ENCODE measurements around the gene DENND6A.
"Not testable (repeated sequence)": the region's sequence is repeated elsewhere in the genome, so short reads cannot be mapped to it uniquely, and the experiment has no call there.

The DENND6A gene, protein sequence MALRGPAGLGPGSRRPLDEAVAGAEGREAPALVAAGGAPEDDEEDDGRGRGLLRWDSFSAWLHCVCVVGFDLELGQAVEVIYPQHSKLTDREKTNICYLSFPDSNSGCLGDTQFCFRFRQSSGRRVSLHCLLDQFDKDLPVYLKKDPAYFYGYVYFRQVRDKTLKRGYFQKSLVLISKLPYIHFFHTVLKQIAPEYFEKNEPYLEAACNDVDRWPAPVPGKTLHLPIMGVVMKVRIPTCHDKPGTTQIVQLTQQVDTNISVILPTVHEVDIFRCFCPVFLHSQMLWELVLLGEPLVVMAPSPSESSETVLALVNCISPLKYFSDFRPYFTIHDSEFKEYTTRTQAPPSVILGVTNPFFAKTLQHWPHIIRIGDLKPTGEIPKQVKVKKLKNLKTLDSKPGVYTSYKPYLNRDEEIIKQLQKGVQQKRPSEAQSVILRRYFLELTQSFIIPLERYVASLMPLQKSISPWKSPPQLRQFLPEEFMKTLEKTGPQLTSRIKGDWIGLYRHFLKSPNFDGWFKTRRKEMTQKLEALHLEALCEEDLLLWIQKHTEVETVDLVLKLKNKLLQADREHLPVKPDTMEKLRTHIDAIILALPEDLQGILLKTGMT

DNA sequence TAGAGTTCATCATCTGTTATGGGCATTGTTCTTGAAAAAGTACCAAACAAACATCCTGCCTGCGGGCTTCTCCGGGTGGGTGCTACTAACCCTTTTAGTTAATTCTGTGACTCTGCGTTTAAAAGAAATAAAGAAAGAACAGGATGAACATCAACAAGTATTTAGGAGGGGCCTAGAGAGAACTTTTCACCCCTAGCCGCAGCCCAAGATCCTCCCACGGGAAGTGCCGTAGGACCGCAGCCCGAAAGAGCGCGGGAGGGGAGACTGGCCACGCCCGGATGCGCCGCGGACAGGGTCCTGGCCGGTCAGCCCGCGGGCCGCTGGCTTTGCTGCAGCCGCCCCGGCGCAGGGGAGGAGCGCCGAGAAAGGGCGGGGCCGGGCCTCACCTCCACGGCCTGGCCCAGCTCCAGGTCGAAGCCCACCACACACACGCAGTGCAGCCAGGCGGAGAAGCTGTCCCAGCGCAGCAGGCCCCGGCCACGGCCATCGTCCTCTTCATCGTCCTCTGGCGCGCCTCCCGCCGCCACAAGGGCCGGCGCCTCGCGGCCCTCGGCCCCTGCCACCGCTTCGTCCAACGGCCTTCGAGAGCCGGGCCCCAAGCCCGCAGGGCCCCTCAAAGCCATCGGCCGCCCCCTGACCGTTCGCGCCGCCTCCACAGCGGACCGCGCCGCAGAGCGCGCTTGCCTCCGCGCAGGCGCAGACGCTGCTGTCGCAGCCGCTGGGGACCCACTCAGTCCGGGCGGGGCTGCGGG, at the start of gene DENND6A:
Gene DENND6A (minus strand): TSS at position 682 of the 752 bp plus-strand sequence. CDS start 59 bp downstream, at position 623.
- peak; percentile 90 for DNase-seq (ENCODE audit: low read depth)

DNA sequence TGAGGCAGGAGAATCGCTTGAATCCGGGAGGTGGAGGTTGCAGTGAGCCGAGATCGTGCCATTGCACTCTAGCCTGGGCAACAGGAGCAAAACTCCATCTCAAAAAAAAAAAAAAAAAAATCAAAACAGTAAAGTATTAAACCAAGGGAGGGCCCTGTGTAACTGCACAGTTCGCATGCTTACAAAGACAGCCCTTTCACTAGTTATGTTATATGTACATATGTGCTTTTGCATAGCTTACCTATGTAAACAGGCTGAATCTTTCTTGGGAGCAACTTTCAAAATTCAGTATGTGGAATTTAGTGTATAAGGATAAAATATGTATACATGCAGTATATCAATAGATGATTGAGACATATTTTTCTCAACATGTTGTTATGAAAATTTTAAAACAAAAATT, 47.1 kb upstream of the DENND6A start:
- no peak for DNase-seq (ENCODE audit: low read depth)

DNA sequence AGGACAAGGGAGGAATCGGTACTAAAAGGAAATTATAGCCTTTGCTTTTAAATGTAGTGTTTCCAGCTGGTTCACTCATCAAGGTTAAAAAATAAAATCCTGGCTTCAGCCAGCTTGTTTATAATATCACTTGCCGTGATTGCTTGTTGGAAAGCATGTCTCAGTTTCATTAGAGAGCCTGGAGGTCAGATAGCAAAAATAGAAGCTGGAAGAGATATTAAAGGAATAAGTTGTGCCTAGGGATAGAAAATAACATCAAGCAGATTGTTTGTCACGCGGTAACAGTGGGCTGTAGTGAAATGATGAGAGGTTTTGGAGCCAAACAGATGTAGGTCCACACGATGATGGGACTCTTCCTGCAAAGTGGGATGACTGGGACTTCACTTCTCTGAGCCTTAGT, 45.5 kb upstream of the DENND6A start:
- no peak for DNase-seq (ENCODE audit: low read depth)

DNA sequence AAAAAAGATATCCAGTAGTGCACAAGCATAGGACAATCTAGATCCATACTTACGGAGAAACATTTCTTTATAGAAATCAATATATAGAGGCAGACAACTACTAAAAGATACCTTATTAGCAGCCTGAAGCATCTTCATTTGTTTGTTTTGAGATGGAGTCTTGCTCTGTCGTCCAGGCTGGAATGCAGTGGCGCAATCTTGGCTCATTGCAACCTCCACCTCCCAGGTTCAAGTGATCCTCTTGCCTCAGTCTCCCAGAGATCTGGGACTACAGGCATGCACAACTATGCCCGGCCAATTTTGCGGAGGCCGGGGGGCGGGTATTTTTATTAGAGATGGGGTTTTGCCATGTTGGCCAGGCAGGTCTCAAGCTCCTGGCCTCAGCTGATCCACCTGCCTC, 45.0 kb upstream of the DENND6A start:
- no peak for DNase-seq (ENCODE audit: low read depth)

DNA sequence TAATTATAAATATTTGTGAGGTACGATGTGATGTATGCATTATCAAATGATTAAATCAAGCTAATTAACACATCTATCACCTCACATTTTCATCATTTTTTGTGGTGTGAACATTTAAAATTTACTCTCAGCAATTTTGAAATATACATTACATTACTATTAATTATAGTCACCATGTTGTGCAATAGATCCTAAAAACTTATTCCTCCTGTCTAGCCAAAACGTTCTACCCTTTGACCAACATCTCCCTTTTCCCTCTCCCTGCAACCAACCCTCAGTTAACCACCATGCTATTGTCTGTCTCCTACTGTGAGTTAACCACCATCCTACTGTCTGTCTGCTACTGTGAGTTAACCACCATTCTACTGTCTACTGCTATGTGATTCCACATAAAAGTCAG, 42.5 kb upstream of the DENND6A start:
- no peak for DNase-seq (ENCODE audit: low read depth)

DNA sequence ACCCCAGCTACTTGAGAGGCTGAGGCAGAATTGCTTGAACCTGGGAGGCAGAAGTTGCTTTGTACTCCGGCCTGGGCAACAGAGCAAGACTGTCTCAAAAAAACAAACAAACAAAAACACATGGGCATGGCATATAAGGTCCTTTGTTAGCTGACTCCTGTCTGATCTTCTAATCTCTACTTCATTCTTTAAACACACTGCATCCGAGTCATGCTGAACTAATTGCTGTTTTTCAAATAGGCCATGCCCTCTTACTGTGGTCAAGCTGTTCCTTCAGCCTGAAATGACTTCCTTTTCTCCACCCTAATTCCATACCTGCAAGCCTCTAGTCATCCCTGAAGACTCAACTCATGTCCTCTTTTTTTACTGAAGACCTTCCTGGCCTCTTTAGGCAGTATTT, 40.9 kb upstream of the DENND6A start:
- DNase-seq (ENCODE audit: low read depth), result no peak

DNA sequence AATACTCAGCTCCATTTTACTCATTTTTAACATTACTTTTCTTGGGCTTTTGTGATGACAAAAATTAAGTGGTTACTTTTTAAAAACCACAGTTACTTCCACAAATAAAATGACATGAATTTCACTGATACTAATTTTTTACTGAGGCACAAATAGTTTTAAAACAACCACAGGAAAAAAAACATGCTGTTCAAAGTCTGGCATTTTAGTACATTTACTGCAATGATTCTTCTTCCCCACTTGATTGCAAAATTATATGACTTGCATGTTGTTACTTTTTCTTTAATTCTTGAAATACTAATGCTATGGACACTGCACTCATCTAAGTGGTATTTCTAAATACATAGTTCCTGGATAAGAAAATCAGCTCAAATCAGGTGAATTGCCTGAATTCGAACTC, 38.4 kb upstream of the DENND6A start:
- no peak for DNase-seq (ENCODE audit: low read depth)

DNA sequence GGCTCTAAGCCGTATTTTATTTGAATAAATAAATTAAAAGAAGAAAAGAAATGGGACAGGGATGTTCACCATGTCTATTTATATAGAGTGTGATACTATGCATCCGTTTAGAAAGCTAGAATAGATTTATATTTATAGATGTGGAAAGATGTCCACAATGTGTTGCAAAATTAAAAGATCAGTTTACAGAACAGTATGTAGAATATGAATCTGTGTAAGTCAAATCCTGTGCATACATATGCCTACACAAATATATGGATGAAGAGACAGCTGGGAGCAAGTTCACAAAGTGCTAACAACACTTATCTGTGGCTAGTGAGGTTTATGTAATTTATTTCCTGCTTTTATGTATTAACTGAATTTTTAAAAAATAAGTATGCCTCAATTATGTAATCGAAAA, 37.8 kb upstream of the DENND6A start:
- no peak for DNase-seq (ENCODE audit: low read depth)

DNA sequence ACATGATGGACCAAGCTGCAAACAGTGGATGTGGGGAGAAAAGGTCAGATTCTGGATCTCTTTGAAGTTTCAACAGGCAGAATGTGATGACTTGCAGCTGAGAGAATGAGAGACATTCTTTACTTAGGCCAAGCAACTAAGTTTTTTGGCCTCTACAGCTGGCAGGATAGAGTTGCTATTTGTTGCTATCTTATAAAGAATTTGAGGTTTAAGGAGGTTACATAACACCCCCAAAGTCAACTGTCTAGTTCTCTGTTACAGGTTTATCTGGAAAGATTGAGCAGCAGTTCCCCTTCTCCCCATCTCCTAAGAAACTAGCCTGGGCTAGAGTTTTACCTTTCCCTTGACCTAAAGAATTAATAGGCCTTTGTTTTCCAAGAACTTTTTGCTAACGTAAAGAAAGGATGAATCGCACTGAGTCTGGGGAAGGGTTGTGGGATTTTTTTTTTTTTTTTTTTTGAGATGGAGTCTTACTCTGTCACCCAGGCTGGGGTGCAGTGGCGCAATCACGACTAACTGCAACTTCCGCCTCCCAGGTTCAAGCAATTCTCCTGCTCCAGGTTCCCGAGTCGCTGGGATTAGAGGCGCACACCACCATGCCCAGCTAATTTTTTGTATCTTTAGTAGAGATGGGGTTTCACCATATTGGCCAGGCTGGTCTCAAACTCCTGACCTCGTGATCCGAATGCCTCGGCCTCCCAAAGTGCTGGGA, 36.6 kb upstream of the DENND6A start:
- no peak for DNase-seq (ENCODE audit: low read depth)

DNA sequence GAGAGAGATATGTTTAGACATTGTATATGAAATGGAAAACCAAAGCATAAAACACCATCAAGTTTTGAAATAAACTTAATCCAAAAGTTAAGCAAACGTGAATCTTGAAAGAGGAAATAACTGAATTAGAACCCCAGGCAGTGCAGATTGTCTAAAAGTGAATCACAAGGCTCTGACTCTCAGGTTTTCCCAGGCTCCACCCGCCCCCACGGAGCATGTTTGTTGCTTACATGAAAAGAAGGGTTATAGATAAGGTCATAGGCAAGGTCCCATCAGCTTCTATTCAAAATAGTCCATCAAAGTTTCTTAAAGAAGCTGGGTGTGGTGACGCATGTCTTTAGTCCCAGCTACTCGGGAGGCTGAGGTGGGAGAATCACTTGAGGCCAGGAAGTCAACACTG, 34.2 kb upstream of the DENND6A start:
- DNase-seq (ENCODE audit: low read depth), result no peak

DNA sequence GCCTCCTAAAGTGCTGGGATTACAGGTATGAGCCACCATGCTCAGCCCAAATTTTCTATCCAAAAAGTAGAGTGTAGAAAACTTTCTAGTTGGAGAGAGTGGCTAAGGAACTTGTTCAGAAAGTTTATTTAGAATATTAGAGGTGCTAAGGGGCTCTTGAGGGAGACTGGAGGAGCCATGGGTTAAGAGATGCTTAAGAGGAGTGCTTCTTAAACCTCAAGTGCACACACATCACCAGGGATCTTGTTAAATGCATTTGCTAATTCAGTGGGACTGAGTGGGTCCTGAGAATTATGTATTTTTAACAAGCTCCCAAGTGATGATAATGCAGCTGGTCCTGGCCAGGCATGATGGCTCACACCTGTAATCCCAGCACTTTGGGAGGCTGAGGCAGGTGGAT, 33.5 kb upstream of the DENND6A start:
- no peak for DNase-seq (ENCODE audit: low read depth)

DNA sequence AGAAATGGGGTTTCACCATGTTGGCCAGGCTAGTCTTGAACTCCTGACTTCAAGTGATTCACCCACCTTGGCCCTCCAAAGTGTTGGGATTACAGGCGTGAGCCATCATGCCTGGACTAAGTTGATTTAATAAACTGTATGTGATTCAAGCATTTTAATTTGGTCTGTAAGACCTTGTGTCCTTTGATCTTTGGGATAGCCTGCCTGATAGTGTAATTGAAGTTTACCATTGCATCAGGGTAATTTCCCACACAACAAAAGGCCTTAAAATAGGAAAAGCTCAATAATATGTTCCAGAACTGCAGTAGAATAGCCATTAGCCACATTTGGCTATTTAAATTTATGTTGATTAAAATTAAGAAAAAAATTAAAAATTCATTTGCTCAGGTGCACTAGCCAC, 25.2 kb upstream of the DENND6A start:
- no peak for DNase-seq (ENCODE audit: low read depth)

DNA sequence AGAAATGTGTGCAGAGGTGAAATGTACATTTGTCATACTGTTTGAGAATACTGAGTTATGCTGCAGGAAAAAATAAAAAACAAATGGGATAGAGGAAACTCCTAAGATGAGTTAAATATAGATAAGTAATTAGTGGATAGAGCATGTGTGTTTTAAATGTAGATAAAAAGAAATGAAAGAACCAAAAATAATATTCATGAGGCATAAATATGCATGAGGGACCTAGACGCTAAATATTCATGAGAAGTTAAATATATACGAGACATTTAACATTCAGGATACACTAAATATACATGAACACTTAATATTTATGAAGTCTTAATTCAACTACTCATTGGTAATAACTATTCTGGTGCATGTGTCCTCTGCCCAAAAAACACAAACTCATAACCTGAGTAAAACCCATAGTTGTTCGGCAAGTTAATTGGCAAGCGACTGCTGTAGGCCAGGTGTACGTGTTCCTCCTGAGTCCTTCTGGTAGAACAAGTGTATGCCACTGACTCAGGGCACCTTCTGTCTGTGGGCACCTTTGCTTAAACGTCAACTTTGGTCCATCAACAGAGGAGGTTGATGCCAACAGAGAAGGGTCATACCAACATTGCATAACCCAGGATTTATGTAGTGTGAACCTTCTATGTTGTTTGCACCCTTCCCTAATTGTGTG, 24.5 kb upstream of the DENND6A start:
- DNase-seq (ENCODE audit: low read depth), result no peak

DNA sequence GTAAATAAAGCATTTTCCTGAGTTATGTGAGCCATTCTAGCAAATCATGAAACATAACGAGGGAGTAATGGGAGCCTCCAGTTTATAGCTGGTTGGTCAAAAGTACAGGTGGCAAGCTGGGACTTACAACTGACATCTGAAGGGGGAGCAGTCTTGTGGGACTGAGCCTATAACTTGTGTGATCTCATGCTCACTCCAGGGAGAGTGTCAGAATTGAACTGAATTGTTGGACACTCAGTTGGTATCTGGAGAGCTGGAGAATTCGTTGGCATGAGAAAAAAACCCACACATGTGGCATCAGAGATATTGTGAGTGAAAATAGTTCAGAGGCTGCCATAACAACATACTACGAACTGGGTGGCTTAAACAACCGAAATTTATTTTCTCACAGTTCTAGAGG, 22.8 kb upstream of the DENND6A start:
- no peak for DNase-seq (ENCODE audit: low read depth)

DNA sequence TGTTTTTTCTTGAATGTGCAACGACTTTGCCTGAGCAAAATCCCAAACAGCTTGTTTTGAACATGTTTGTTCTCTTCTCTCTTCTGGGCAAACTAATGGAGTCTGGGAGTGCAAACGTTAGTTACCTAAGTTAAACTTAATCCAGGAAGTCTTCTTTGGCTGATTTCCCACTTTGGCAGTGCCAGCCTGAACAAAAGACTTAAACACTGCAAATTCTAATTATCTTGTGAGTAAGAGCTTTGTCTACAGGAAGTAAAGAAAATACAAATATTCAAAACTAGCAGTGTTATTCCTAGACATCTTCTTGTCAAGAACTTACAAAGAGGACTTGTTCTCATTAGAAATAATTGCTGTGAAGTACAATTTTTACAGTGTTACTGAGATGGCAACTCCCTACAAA, 16.7 kb upstream of the DENND6A start:
- no peak for DNase-seq (ENCODE audit: low read depth)

DNA sequence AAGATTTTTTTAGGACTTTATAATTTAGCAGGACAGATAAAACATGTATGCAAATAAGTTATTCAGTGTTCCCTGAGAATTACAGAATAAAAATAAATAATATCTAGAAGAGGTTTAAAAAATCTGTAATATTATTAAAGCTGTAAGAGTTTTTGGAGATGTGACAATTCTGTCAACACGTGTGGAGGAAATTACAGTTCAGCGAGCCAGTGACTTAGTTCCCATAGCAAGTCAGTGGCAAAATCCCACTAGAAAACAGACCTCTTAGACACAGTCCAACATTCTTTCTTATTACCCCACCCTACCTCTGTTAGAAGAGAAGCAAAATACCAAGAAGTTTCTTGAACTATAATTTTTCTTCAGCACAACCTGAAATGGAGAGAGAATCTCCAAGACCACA, 16.2 kb upstream of the DENND6A start:
- DNase-seq (ENCODE audit: low read depth), result no peak

DNA sequence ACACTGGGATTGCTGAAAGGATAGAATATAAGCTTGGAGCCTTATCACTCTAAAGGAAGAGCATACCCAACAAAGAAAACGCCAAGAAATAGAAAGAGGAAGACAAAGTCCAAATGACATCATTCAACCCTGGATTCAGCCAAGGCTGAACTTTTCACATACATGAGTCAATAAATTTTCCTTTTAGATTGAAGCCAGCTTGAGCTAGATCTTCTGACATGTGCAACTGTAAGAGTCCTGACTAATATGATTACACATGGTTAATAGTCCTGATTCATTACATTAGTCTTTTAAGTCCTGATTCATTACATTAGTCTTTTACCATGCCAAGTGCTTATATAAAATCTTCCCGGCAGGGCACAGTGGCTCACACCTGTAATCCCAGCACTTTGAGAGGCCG, 13.6 kb upstream of the DENND6A start:
- DNase-seq (ENCODE audit: low read depth), result no peak

DNA sequence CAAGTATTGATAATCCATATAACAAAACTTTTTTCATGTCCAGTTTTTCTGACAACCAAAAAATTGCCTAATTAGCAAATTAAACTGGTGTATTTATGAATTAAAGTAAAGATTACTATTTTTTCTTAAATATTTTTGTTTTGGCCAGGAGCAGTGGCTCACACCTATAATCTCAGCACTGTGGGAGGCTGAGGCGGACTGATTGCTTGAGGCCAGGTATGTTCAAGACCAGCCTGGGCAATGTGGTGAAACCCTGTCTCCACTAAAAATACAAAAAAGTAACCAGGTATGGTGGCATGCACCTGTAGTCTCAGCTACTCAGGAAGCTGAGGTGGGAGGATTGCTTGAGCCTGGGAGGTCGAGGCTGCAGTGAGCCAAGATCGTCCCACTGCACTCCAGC, 12.5 kb upstream of the DENND6A start:
- DNase-seq (ENCODE audit: low read depth), result not testable (repeated sequence)

DNA sequence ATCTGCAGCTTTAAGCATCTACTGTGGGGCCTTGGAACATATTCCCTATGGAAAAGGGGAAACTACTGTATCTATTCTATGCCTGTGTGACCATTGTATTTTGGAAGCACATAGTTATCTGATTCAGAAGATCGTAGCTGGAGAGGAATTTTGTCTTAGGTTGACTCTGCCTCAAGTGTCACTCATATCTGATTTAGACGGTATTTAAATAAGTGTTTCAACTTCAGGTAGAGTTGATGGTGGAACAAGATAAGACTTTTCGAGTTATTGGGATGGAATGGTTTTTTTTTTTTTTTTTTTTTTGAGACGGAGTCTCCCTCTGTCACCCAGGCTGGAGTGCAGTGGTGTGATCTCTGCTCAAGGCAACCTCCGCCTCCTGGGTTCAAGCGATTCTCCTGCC, 8.9 kb upstream of the DENND6A start:
- no peak for DNase-seq (ENCODE audit: low read depth)

DNA sequence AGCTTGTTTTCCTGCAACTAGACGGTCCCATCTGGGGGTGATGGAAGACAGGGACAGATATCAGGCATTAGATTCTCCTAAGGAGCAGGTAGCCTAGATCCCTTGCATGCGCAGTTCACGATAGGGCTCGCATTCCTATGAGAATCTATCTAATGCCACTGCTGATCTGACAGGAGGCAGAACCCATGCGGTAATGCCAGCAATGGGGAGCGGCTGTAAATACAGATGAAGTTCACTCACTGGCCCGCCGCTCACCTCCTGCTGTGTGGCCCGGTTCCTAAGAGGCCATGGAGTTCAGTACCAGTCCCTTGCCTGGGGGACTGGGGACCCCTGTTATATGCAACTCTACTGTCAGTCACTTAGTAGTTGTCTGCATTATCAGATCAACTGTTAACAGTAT, 7.9 kb upstream of the DENND6A start:
- DNase-seq (ENCODE audit: low read depth), result no peak

DNA sequence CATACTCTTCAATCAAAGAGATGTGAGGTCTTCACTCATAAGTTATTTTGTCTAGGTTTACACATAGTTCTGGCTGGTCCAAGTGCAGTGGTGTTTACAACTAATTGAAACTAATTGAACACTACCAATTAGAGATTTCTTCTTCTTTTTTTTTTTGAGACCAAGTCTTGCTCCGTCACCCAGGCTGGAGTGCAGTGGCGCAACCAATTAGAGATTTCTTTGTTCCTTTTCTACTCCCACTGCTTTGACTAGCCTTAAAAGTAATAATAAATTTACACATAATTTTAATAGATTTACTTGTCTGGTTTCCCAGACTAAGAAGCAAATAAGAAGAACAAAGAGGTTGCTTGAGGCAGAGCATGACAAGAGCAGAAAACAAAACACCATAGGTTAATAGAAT, 6.7 kb upstream of the DENND6A start:
- DNase-seq (ENCODE audit: low read depth), result no peak

DNA sequence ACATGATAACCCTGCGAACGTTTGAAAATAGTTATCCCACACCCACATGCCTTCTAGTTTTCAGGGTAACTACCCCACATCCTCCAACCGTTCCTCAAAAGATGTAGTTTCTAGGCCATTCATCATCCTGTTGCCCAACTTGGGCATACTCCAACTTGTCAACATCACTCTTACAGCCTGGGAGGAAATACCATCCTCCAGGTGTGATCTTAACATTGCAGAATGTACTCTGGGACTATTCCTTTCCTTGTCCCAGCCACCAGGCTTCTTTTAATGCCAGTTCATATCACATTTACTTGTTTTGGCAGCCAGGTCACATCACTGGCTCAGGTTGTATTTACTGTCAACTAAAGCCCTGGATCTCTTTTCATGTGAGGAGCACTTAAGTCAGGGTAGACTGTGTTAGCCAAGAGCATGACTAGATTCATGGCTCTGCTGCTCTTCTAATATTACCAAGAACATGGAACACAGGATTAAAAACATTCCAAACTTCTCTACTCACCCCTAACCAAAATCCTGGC, 4.0 kb upstream of the DENND6A start:
- no peak for DNase-seq (ENCODE audit: low read depth)

All from stimulated activated CD8-positive, alpha-beta memory T cell treated with anti-CD3 and anti-CD28 coated beads, Interleukin-7, amount 100 ng/mL, for 24 hours (primary cell).